Hypothalamus (tissue), 51 donors: ENCODE data around the gene ENOX1.

Source experiments
- DNase-seq, 51 donors: peaks; one replicate each; lab custom pipeline; 2025; lab: John Stamatoyannopoulos, UW

Gene ENOX1

DNA sequence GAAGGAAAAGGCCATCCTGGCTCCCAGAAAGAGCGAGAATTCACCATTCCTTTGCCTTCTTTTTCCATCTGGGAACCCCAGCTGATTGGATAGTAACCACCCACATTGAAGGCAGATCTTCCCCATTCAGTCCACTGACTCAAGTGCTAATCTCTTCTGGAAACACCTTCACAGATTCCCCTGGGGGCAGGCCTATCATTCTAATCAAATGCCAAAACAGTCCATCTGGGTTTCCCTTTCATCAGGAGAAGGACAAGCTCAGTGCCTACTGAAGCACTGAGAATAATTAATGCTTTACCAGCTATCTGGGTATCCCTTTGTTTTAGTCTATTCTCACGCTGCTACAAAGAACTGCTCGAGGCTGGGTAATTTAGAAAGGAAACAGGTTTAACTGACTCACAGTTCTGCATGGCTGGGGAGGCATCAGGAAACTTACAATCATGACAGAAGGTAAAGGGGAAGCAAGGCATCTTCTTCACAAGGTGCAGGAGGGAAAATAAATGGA lies 293.2 kb downstream of the ENOX1 start:
- no peak for DNase-seq

DNA sequence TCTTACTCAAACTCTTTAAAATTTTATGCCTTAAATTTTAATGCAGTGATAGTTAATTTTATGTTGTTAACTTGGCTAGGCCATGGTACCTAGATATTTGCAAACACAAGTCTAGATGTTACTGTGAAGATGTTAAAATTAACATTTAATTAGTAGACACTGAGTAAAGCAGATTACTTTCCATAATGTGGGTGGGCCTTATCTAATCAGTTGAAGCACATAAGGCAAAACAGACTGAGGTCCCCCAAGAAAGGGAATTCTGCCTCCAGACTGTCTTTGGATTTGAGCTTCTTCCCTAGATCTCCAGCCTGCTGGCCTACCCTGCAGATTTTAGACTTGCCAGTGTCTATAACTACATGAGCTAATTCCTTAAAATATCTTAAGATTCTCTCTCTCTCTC lies 294.0 kb downstream of the ENOX1 start:
- no peak for DNase-seq

DNA sequence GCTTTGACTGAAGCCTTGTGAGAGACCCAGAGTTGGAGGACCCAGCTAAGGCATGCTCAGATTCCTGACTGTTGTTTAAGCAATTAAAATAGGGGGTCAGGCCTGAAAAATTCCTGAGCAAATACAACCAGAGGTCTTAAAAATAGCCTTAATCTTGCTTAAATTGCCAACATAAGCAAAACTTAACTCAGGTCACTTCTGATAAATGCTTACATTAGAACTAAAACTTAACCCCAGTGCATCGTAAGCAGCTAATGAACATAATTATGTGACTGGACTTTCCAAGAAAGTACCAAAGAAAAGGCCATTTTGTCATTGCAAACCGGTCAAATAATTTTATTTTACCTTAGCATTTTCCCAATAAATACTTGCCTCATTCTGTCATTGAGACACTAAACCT lies 294.5 kb downstream of the ENOX1 start:
- no peak for DNase-seq

DNA sequence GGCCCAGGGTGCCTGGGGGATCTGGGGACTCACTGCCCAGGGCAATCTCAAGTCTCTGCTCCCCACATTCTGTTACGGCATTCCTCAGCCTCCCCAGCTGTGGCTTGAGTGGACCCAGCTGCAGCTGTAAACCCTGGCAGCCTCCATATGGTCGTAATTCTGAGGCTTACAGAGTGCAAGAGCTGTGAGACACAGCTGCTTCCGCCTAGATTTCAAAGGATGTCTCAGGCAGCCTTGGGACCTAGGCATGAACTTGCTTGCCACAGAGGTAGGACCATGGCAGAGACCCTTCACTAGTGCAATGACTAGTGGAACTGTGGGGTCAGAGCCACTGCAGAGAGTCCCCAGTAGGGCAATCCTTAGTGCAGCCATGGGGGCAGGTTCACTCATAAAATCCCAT lies 297.5 kb downstream of the ENOX1 start:
- peak in 4 of 51 donors; percentile 7 to 14 (median 12) for DNase-seq

DNA sequence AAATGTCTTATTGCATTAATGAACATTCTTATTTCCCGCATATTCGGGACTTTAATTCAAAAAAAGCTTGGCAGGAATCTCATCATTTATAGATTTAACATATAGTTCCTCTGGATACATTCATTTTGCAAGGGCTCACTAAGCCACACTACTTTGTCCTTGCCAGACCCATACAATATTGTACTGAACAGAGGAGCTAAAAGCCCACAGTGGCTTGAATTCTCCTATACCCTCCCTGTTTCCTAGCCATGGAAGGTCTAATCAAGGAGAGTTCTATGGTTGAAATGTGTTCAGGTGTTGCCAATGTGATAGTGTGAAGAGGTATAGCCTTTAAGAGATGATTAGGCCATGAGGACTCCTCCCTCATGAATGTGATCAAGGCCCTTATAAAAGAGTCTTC lies 298.9 kb downstream of the ENOX1 start:
- DNase-seq = no peak

DNA sequence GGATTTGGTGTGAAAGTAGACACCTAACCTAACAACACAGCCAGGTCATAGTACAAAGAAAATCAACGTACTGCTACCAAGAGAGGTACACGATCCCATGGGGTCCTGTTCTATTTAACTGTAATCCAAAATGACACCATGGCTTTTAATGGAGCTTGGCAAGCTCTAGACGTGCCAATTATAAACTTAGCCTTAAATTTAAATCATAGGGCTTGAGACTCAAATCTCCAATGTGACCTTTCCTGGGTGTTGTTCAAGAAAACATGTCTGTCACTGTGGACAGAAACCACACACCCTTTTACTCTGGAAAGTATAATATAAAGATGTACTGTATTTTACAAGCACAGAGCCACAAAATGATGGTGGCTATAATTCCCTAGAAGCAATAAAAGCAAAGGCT lies 299.3 kb downstream of the ENOX1 start:
- no peak for DNase-seq

DNA sequence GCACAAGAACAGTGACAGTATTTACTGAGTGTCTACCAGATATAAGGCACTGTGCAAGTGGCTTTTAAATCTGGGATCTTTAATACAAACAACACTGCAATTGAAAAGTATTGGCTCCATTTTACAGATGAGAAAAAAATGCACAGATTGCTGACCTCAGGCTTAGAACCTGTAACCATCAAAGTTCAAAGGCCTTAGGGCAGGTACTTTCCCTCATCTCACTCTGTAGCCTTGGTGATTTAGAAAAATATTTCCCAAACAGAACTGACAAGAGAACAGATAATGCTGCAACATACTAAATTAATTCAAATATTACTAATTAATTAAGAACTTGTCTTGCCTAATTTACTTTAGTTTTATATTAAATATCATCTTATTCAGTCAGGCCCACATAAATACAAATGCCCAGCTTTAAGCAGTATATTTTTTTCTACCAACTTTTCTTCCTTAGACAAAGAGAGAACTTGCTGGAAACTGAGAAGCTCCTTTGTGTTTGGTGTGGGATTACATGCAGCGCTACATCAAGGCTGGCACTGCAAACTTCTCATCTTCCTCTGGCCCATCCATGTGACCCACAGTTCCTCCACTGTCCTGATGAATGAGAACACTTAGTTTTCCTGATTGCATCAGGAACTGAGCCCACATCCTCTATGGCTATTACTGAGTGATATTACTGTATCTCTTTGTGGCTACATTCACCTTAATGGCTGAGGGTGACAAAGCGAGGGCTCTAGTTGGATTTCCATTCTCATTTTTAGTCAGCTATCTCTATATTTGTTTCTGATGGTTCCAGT lies 302.1 kb downstream of the ENOX1 start:
- peak in 11 of 51 donors; percentile 4 to 21 (median 14) for DNase-seq

DNA sequence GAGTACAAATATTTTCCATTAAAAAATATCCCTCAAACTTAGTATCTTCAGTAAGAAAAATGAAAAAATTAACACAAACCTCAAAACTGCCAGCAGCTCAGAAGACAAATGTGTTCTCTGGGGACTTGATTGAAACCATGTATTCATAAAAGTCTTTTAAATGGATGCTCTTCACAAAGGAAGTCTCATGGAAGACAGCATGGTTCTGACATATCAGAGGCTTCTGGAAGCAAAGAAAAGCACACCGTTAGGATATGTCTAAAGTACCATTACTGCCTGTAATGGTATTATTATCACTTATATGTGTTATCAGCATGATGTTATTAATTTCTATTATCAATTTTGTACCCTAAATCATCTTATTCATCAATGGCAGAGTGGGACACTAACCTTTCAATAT lies 302.8 kb downstream of the ENOX1 start:
- no peak for DNase-seq

DNA sequence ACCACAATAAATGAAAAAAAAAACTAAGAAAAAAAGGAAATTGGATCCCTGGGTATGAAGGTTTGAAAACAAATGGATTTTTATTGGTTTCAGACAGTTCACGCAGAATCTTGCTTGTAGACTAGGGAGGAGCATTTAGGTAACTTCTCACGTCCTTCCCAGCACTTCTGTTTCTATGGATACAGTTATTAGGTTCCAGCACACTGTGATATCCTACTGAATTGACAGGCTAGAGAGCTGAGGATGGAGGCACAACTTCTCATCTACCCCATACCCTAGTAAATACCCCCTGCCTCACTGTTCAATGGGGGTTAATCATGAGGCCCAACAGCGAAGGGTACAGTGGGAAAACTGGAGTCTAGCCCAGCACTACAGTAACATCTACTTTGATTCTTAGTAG lies 304.1 kb downstream of the ENOX1 start:
- DNase-seq = no peak

DNA sequence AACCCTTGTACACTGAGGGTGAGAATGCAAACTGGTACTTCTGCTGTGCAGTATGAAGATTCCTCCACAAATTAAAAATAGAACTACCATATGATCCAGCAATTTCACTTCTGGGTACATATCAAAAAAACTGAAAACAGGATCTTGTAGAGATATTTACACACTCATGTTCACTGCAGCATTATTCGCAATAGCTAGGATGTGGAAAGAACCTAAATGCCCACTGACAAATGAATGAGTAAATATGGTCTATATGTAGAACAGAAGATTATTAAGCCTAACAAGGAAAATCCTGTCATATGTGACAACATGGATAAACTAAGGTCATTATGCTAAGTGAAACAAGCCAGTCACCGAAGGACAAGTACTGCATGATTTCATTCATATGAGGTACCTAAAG lies 304.7 kb downstream of the ENOX1 start:
- DNase-seq = no peak

DNA sequence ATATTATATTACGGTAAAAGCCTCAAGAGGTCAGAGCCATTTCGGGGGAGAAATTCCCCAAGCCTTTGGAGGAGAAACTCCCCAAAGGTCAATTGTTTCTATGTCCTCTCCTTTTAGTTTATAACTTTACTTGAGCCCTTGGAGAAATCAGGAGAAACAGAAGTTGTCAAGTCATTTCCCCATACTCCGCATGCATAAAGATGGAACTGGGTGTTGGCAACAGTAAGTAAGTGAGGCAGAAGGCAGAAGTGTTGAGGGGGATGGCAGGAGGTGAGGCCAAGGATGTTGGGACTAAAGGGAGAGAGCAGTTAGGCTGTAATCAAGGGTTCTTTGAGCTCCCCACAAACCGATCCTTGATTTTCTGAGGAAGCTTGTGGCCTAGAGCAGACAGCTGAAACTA lies 307.9 kb downstream of the ENOX1 start:
- no peak for DNase-seq

DNA sequence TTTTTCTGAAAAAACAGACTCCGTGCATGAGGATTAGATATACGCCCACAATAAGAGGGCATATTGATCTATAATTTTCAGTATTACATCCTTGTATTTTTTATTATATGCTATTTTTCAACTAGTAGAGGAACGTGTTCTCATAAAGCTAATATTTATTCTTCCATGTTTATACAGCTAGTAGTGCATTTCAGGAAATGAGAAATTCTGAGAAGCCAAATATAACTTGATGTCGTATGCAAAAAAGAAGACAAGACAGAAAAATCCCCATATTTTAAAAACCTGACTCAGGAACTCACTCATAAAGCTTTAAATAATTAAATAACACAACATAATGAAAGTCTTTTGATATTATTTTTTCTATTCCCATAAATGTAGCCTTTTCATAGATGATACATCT lies 308.6 kb downstream of the ENOX1 start:
- DNase-seq = no peak

DNA sequence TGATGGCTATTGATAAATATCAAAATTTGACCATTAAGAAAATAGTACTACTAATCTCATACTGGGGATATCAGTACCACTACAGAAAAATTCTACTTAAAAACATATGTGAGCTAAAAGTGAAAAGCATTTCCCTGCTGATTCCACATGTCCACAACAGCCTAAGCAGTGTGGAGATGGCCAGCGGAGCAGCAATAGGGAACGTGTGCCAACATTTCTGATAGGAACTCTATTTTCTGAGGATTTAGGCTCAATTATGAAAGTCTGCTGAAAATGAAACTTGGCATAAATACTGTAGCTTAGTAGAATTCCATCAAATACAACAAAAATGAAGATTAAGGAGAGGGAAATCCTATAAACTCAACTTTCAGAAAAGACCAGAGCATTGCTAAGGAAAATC lies 311.6 kb downstream of the ENOX1 start:
- DNase-seq = no peak

DNA sequence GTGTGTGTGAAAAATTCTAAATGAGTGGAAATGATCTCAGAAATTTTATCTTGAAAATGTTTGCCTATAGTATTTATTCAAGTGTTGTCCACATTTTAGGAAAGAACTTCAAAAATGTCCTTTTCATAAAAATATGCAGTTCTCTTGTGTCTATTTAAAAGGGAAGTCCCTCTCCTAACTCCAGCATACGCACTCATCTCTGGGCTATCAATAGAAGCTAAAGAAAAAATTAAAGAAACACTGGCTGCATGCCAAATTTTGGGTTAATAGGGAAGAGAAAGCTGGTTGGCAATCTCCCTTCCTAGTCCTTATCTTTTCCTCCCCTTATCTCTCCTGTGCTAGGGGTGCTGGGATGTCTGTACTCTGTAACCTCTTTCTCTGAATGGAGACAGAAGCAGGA lies 313.3 kb downstream of the ENOX1 start:
- DNase-seq = peak in 2 of 51 donors; percentile 16 to 20

DNA sequence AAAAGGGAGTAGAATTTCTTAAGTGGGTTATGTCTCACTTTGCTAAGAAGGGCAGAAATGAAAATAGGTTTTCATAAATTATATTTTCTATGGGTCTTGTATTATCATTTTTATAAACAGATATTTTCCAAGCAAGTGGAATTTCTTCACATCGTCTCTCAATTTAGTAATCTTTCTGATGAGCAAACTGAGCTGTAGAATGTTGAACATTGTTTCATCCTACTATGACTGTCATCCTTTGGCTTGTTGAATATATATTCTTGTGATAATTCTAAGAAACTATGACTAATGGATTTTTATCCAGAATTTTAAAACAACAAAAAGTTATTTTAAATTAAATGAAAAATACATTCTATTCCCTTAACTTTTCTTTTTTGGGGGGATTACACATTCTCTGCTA lies 313.8 kb downstream of the ENOX1 start:
- DNase-seq = no peak

DNA sequence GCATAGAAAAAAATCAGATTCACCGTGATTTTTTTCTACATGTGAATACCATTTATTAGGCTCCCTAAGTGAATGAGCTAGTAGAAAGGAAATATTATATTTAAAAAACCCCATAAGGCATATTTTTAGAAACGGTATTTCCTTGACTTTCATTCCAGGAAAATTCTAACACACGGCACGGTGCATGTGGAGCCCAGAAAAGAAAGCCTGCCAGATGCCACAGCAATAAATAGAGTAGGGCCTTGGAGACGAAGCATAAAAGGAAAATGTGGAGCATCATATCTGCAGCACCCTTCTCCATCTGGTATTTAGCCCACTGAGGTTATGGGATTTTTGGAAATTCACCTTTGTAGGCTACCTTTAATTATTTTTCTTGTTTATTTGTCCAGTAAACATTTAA lies 314.4 kb downstream of the ENOX1 start:
- DNase-seq = peak in 4 of 51 donors; percentile 4 to 23 (median 6)

DNA sequence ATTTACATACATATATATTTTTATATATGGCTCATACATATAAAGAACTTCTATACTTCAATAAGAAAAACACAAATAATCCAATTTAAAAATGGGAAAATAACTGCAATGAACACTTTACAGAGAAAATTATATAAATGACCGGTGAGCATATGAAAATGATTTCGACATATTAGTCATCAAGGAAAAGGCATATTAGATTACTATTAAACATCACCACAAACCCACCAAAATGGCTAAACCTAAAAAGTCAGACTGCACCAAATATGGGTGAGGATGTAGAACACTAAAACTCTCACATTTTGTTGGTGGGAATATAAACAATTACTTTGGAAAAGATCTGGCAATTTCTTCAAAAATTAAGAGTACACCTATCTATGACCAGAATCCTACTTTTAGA lies 316.2 kb downstream of the ENOX1 start:
- no peak for DNase-seq

DNA sequence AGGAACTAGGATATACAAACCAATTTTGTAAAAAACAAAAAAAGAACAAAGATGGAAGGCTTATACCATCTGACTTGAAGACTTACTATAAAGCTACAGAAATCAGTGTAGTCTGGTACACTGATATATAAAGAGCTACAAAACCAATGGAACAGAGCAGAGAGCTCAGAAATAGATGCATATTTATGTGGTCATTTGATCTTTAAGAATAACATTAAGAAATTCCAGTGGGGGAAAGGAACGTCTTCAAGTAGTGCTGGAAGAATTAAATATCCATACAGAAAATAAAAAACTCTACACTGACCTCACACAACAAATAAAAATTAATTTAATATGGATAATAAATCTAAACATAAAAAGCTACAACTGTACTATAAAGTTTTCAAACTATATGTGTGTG lies 317.0 kb downstream of the ENOX1 start:
- no peak for DNase-seq

DNA sequence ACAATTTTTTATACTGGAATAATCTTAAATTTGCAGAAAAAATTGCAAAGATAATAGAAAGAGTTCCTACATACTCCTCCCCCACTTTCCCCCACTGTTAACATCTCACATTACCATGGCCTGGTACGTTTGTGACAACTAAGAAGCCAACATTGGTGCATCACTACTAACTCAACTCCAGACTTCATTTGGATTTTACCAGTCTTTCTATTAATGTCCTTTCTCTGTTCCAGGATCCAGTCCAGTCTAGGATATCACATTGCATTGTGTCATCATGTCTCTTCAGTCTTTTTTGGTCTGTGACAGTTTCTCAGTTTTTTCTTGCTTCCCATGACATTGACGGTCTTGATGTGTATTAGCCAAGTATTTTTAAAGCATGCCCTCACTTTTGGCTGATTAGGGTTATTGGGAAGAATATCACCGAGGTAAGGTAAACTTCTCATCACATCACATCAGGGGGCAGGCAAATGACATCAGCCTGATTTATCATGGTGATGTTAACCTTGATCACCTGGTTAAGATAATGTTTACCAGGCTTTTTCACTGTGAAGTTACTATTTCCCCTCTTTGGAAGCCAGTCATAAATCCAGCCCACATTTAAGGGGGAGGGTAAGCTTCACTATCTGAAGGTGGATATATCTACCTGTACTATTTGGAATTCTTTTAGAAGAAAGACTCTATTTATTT lies 322.1 kb downstream of the ENOX1 start:
- DNase-seq = no peak

DNA sequence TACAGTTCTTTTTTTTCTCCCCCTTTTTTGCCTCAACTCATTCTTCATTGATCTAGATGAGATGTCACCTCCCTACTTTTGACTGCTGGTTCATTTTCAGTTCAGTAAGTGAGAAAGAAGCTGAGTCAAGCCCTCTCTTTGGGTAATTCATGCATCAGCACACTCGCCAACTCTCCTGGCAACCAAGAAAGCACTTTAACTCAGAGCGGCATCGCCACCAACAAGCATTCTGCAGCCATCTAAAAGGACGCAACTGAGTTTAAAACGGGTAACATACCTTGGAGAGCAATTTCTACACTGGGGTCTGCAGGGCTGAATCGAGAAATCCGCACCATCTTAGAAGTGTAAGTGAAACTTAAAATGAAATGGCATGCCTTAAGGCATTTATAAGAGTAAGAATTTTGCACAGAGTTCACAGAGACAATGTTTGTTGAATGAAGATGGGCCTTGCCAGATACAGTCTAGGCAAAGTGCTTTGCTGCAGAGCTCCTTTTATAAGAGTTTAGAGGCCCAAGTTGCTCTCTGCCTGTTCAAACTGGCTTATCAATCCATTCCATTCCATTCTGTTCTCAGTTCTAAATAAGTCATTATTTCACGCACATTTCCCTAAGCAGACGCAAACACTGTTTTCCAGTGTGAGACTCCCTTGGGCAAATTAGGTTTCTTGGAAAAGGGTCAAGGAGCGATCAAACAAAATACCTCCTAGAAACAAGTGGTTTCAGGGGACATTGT lies 338.0 kb downstream of the ENOX1 start:
- DNase-seq = peak in 18 of 51 donors; percentile 2 to 57 (median 19)

DNA sequence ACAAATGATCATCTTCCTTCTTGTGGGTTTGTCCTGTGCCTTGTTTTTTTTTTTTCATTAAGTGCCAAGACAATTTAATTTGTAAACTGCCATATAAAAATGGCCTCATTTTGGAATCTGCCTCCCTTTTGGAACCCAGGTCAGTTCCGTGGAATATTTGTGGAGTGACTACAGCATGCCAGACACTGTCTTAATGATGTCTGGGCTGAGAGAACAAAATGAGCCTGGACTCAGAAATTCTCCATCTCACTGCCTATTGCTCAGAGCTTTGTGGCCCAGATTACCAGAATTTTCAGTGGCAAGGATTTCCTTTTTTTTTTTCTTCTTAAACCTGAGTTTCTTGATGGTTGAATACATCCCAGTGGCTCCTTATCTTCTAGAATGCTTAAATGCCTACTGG lies 340.6 kb downstream of the ENOX1 start:
- DNase-seq = no peak
